ENCODE measurements around the gene MAD2L2. TPM values are rescaled to one million over a fixed set of nuclear protein-coding genes. Genes with fewer than 3 reads are reported as not detected.

Gene MAD2L2
- total RNA-seq, 1 experiment from 2014 or later: 93.8 TPM

GRCh38 chr1:11657654-11658053 lies 23.3 kb downstream of the MAD2L2 start:
- Histone ChIP-seq H3K79me2 (ENCODE audit: insufficient read depth, low read length) (peaks cover 10% of the 10 kb centered on the region; the same call in 1 of the 2 replicates), H3K36me3 (ENCODE audit: control insufficient read depth in 1 of 2, insufficient read depth in 2 of 2, low read length in 2 of 2) (peaks cover 19 to 24% of the 10 kb centered on the region in 2 experiments), H3K4me3 (replicated peaks in 1 of 2; ENCODE audit: low read depth in 1 of 2, low read length in 2 of 2) (no peak overlapping the region), H2AFZ (ENCODE audit: low read depth, low read length, poor library complexity, severe bottlenecking) (no peak overlapping the region), H3K27me3 (ENCODE audit: insufficient read depth, low read length) (no peaks in the 10 kb centered on the region), H3K9ac (ENCODE audit: low read length) (no peak overlapping the region), H3K27ac (ENCODE audit: low read depth, low read length) (no peak overlapping the region), H3K9me3 (ENCODE audit: control insufficient read depth in 1 of 2, insufficient read depth in 1 of 2, low read depth in 1 of 2, low read length in 2 of 2) (no peaks in the 10 kb centered on the region), H4K20me1 (ENCODE audit: insufficient read depth) (no peaks in the 10 kb centered on the region), H3K9me2 (ENCODE audit: insufficient read depth) (no peaks in the 10 kb centered on the region), H3K4me2 (ENCODE audit: low read length) (no peak overlapping the region), H3K4me1 (ENCODE audit: control insufficient read depth in 1 of 2, insufficient read depth in 2 of 2, low read length in 2 of 2) (peaks cover 13 to 31% of the 10 kb centered on the region in 2 experiments)
- TF ChIP-seq SIN3A (IDR thresholded peaks at IDR 0.05; ENCODE audit: low read depth) (no peak), CBX3 (IDR thresholded peaks at IDR 0.05; ENCODE audit: low read depth) (no peak), JUND (IDR thresholded peaks at IDR 0.05) (no peak), EZH2phosphoT487 (IDR thresholded peaks at IDR 0.05; ENCODE audit: borderline replicate concordance) (no peak), CEBPB (IDR thresholded peaks at IDR 0.05; ENCODE audit: low read depth) (no peak), FOSL1 (IDR thresholded peaks at IDR 0.05; ENCODE audit: low read depth) (no peak), EZH2 (IDR thresholded peaks at IDR 0.05) (no peak), POLR2A (IDR thresholded peaks at IDR 0.05; ENCODE audit: borderline replicate concordance, extremely low read depth, insufficient read depth, insufficient read length) (no peak), SP1 (IDR thresholded peaks at IDR 0.05; ENCODE audit: low read depth) (no peak), MAX (IDR thresholded peaks at IDR 0.05) (no peak), ATF3 (IDR thresholded peaks at IDR 0.05) (no peak), ZFX (IDR thresholded peaks at IDR 0.05) (no peak)
- CTCF ChIA-PET: no interaction called here
- POLR2A ChIA-PET: no interaction called here
- ATAC-seq: no peak
- DNase-seq (ENCODE audit: low read depth, low spot score): no peak
- no TSS peak for BruUV-seq (replicated peaks)
- RAD21 ChIA-PET (ENCODE audit: low non-redundant PET in 1 of 2, low total read pairs in 2 of 2, uncharacterized antibody in 2 of 2, unreplicated experiment in 2 of 2): no interaction called here
- intact Hi-C loops (cut with micrococcal nuclease): no loop called here

Measured in HCT116 (cell line).